GM18502 (cell line): Measurements from ENCODE around the gene TMPRSS11B.
"Not testable (repeated sequence)": the region's sequence is repeated elsewhere in the genome, so short reads cannot be mapped to it uniquely, and the experiment has no call there.

Source experiments
- ATAC-seq: cut with Tn5 transposase; IDR thresholded peaks from one replicate; pipeline ENCODE4 v1.9.1; 2021; ENCODE audit warnings: mild to moderate bottlenecking; ENCODE audit not compliant: unreplicated experiment, poor library complexity

The TMPRSS11B gene

DNA sequence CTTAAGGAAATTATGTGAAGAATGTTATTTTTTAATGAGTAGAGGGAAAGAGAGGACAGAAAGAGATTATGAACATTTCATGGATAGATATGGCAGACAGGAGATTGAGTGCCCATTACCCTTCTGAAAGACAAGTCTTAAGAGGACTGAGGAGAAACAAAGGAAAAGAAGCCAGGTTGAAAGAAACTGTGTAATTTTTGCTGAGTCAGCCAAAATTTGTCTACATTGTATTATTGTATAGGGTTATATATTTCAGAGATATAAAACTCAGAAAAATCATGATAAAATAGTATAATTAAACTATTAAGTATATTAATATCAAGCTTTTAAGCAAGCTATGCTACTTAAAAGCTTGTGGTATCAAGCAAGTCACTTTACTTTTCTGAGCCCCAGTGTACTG, 4.9 kb downstream of the TMPRSS11B start:
- no peak for ATAC-seq

GRCh38 chr4:68228568-68228967, 16.9 kb downstream of the TMPRSS11B start:
- no peak for ATAC-seq

GRCh38 chr4:68218044-68218443, 27.4 kb downstream of the TMPRSS11B start:
- ATAC-seq = no peak

- no peak for ATAC-seq
Observed at GRCh38 chr4:68216501-68216900, 29.0 kb downstream of the TMPRSS11B start.

DNA sequence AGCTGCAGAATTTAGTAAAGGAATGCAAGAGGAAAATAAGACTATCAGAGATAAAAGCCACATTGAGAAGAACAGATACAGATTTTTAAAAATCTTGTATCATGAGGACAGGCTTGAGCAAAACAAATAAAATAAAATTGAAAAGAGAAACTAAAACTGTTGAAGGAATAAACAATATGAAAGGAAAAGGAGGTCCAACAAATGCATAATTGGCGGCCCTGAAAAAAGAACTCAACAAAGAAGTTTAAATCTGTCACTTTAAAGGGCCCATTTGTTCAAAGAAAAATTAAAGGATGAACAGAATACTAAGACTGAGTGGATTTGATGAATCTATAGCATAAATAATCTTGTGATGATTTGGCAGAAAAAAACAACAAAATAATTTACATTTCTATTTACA, 36.5 kb downstream of the TMPRSS11B start:
- no peak for ATAC-seq

DNA sequence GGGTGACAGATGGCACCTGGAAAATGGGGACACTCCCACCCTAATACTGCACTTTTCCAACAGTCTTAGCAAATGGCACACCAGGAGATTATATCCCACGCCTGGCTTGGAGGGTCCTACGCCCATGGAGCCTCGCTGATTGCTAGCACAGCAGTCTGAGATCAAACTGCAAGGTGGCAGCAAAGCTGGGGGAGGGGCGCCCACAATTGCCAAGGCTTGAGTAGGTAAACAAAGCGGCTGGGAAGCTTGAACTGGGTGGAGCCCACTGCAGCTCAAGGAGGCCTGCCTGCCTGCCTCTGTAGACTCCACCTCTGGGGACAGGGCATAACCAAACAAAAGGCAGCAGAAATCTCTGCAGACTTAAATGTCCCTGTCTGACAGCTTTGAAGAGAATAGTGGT, 51.2 kb downstream of the TMPRSS11B start:
- not testable (repeated sequence) for ATAC-seq

DNA sequence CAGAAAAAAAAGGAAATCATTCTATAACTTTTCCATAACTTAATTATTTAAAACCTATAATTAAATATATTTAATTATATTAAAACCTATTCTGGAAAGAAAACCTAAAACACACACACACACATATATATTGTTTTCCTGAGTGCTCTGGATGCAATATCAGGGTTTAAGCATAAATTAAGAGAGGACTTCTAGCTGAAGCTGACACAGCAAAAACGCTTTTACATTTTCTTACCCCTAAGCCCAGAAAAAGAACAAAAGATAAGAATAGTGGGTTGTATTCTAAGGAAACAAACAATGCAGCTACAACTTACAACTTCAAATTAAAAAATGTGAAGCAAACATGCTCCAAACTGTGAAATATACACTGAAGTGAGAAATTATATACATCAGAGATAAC, 52.3 kb downstream of the TMPRSS11B start:
- ATAC-seq = no peak

- ATAC-seq = no peak
Observed at GRCh38 chr4:68187145-68187544, 58.3 kb downstream of the TMPRSS11B start.

- no peak for ATAC-seq
Observed at GRCh38 chr4:68184923-68185322, 60.6 kb downstream of the TMPRSS11B start.

DNA sequence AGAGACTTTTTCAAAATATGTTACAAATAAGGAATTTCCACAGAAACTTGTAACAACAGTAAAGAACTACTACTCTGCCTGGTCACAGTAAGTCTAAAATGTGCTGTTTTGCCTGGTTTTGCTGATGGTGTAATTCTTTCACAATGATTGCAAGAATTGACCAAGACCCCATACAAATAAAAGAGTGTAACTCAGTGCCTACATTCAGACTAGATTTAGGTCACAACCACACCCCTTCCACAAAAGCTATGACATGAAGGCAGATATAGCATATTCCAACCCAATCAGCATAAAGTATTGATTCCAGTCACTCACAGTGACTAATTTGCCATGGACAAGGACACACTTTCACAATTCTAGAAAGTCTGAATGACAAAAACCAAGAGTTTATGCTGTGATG, 62.1 kb downstream of the TMPRSS11B start:
- no peak for ATAC-seq

GRCh38 chr4:68182382-68182820, 63.1 kb downstream of the TMPRSS11B start:
- no peak for ATAC-seq

GRCh38 chr4:68180849-68181526, 64.5 kb downstream of the TMPRSS11B start:
- ATAC-seq = no peak

DNA sequence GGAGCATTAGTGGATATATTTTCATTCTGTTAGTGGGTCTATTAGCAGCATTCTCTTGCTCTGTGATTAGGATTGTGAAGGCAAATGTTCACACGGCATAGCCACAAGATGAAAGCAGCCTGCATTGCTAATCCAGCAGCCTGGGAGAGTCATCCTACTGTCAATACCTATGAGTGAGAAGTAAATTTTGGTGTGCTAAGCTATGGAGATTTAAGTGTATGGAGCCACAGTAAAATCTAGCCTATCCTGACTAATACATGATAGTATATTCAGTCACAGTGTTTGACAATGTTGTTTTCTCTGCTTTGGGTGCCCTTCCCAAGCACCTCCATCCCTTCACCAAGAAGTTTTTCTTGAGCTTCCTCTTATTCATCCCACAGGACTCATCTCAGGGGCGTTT, 68.6 kb downstream of the TMPRSS11B start:
- ATAC-seq = no peak
